ENCODE data around the gene OSBPL5.

- TF ChIP-seq EZH2 (IDR thresholded peaks at IDR 0.05; ENCODE audit: borderline replicate concordance, low read depth, low read length, poor library complexity, severe bottlenecking) (no peak), CTCF (conservative IDR thresholded peaks at IDR 0.05; ENCODE audit: low read depth, low read length) (no peak)
Observed at GRCh38 chr11:3193373-3194015, 28.4 kb upstream of the OSBPL5 start.
